PC-3 (cell line): ENCODE results near the gene PSMD3.

Experiments
- EZH2 ChIP-seq: fragments of 300-600 bp; sonication (generic); IDR thresholded peaks from one replicate; pipeline ENCODE4 v1.6.1; 2017; ENCODE audit warnings: antibody characterized with exemption, mild to moderate bottlenecking, low read length; ENCODE audit not compliant: unreplicated experiment
- EZH2phosphoT487 ChIP-seq: fragments of 300-600 bp; sonication (generic); IDR thresholded peaks from 2 replicates; pipeline ENCODE4 v1.6.1; 2018; ENCODE audit warnings: mild to moderate bottlenecking, antibody characterized with exemption, low read length, borderline replicate concordance
- TF ChIP-seq, protein P1 (sequence below): fragments of 300-600 bp; sonication (generic); conservative IDR thresholded peaks from 2 replicates; pipeline ENCODE4 v1.5.1; 2017; ENCODE audit warnings: antibody characterized with exemption, low read depth, mild to moderate bottlenecking, low read length

DNA sequence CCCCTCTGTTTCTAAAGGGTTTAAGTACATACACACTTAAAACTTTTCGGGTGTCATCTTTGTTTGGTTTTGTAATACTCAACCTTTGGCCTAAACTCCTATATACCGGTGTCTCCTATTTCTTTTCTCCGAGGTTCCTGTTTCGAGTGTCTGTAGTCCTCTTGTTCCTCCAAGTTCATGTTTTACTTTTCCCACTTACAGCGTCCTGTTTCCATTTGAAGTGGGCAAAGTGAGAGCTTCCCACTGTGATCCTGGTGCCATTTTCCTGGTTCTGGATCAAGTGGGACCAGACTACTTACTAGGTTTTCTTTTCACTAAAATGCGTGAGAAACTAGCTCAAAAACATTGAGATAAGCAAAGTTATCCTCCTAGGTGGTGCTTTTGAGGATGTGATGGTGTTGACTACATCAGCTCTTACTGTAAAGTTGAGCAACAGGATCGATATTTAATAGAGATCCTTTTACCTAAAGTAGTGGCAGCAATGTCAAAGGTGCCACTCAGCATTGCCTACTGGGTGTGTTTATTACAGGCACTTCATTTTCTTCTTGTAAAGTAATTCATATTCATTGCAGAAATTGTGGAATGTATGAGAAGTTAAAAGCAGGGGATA is 1.3 kb downstream of the PSMD3 start:
- TF ChIP-seq, protein P1, sequence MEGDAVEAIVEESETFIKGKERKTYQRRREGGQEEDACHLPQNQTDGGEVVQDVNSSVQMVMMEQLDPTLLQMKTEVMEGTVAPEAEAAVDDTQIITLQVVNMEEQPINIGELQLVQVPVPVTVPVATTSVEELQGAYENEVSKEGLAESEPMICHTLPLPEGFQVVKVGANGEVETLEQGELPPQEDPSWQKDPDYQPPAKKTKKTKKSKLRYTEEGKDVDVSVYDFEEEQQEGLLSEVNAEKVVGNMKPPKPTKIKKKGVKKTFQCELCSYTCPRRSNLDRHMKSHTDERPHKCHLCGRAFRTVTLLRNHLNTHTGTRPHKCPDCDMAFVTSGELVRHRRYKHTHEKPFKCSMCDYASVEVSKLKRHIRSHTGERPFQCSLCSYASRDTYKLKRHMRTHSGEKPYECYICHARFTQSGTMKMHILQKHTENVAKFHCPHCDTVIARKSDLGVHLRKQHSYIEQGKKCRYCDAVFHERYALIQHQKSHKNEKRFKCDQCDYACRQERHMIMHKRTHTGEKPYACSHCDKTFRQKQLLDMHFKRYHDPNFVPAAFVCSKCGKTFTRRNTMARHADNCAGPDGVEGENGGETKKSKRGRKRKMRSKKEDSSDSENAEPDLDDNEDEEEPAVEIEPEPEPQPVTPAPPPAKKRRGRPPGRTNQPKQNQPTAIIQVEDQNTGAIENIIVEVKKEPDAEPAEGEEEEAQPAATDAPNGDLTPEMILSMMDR = no peak
- TF ChIP-seq EZH2 (no peak), EZH2phosphoT487 (no peak)
